Measurements from ENCODE around the gene NKRF.

Gene NKRF

GRCh38 chrX:119617517-119618164 is 11.4 kb upstream of the NKRF start:
- FAIRE-seq, result no peak

GRCh38 chrX:119614776-119615175 is 8.6 kb upstream of the NKRF start:
- DNase-seq (ENCODE audit: insufficient read length, low spot score) (no peak), FAIRE-seq (no peak)

More at GRCh38 chrX:119617517-119618164, 11.4 kb upstream of the NKRF start:
- DNase-seq (ENCODE audit: insufficient read length, low spot score), result no peak

GRCh38 chrX:119607018-119607389 is 780 bp upstream of the NKRF start:
- no peak for DNase-seq (ENCODE audit: insufficient read length, low spot score)
- no peak for FAIRE-seq

- FAIRE-seq (no peak), DNase-seq (ENCODE audit: insufficient read length, low spot score) (no peak)
These were observed 552 bp downstream of the NKRF start for GRCh38 chrX:119605464-119606279.

GRCh38 chrX:119604766-119605463 is 1.3 kb downstream of the NKRF start:
- FAIRE-seq (no peak), DNase-seq (ENCODE audit: insufficient read length, low spot score) (no peak)

GRCh38 chrX:119602701-119603255 is 3.4 kb downstream of the NKRF start:
- FAIRE-seq, result no peak
- DNase-seq (ENCODE audit: insufficient read length, low spot score), result no peak

GRCh38 chrX:119589810-119590209 is 16.4 kb downstream of the NKRF start:
- DNase-seq (ENCODE audit: insufficient read length, low spot score), result no peak
- FAIRE-seq, result no peak

GRCh38 chrX:119583431-119584059 is 22.7 kb downstream of the NKRF start:
- FAIRE-seq (no peak), DNase-seq (ENCODE audit: insufficient read length, low spot score) (no peak)

GRCh38 chrX:119579414-119579813 is 26.8 kb downstream of the NKRF start:
- DNase-seq (ENCODE audit: insufficient read length, low spot score) (no peak), FAIRE-seq (no peak)

GRCh38 chrX:119574394-119575266 is 31.6 kb downstream of the NKRF start, which contains the start of gene UBE2A:
UBE2A (plus strand) TSS chrX:119574563; CDS start chrX:119574712, 149 bp downstream.
- peak; percentile 57 for FAIRE-seq
- peak; percentile 74 for DNase-seq (ENCODE audit: insufficient read length, low spot score)

- FAIRE-seq, result no peak
- DNase-seq (ENCODE audit: insufficient read length, low spot score), result peak; percentile 21
These were observed 32.3 kb downstream of the NKRF start for GRCh38 chrX:119573840-119574393.

GRCh38 chrX:119573222-119573621 is 33.0 kb downstream of the NKRF start:
- FAIRE-seq (no peak), DNase-seq (ENCODE audit: insufficient read length, low spot score) (no peak)

GRCh38 chrX:119570351-119570835 is 35.8 kb downstream of the NKRF start:
- FAIRE-seq (no peak), DNase-seq (ENCODE audit: insufficient read length, low spot score) (no peak)

GRCh38 chrX:119565107-119565663 is 41.0 kb downstream of the NKRF start, which contains the start of gene STEEP1:
STEEP1 (minus strand) TSS chrX:119565409; CDS start chrX:119565355, 54 bp downstream.
- DNase-seq (ENCODE audit: insufficient read length, low spot score) (peak; percentile 75), FAIRE-seq (peak; percentile 80)

GRCh38 chrX:119552508-119552907 is 53.7 kb downstream of the NKRF start:
- no peak for FAIRE-seq
- no peak for DNase-seq (ENCODE audit: insufficient read length, low spot score)

GRCh38 chrX:119549327-119550016 is 56.8 kb downstream of the NKRF start:
- FAIRE-seq, result no peak
- DNase-seq (ENCODE audit: insufficient read length, low spot score), result no peak

- DNase-seq (ENCODE audit: insufficient read length, low spot score) (peak; percentile 44), FAIRE-seq (peak; percentile 69)
These were observed 65.0 kb downstream of the NKRF start for GRCh38 chrX:119541188-119541587.

GRCh38 chrX:119539872-119540271 is 66.4 kb downstream of the NKRF start:
- DNase-seq (ENCODE audit: insufficient read length, low spot score) (no peak), FAIRE-seq (no peak)

All from HTR-8/SVneo (cell line).